HEK293 (cell line): ENCODE data around the gene CNTN2.

Experiments used
- CTCF ChIA-PET: fragments of 350-600 bp; formaldehyde crosslinking; extraction: SDS; loops from one replicate; lab custom pipeline; 2021; ENCODE audit warnings: antibody characterized with exemption; lab: Yijun Ruan, JAX
- POLR2A ChIA-PET: fragments of 300-600 bp; formaldehyde crosslinking; extraction: SDS; loops from one replicate; lab custom pipeline; 2020; ENCODE audit warnings: antibody characterized with exemption, inconsistent platforms; lab: Yijun Ruan, JAX
- H3K27ac ChIP-seq: fragments of 200-500 bp; sonication (Bioruptor generic); 2 replicates; pipeline ENCODE4 v1.5.1; 2014; ENCODE audit warnings: low read depth, low read length, control low read depth, inconsistent platforms; ENCODE audit errors: extremely low read depth
- H3K36me3 ChIP-seq, 2 experiments: fragments of 200-500 bp in 1 of 2; sonication (Bioruptor generic) in 1 of 2; 1 replicate in 1 of 2; 2 replicates in 1 of 2; pipeline ENCODE4 v1.5.1; 2014 to 2017; ENCODE audit warnings: inconsistent platforms in 2 of 2, low read length in 2 of 2; ENCODE audit not compliant: control insufficient read depth in 2 of 2, insufficient read depth in 1 of 2
- H3K4me1 ChIP-seq: fragments of 200-500 bp; sonication (Bioruptor generic); 2 replicates; pipeline ENCODE4 v1.5.1; 2014; ENCODE audit warnings: mild to moderate bottlenecking, low read length, inconsistent platforms; ENCODE audit not compliant: control insufficient read depth, insufficient read depth
- H3K4me3 ChIP-seq: 2 replicates; pipeline ENCODE4 v1.5.1; 2011; ENCODE audit warnings: low read depth, mild to moderate bottlenecking, control low read depth, low read length, moderate library complexity
- H3K9me3 ChIP-seq: fragments of 200-500 bp; sonication (Bioruptor generic); 2 replicates; pipeline ENCODE4 v1.5.1; 2014; ENCODE audit warnings: low read depth, low read length, inconsistent platforms; ENCODE audit not compliant: control insufficient read depth, insufficient read depth
- KLF10 ChIP-seq: fragments of 450-650 bp; IDR thresholded peaks from 2 replicates; pipeline ENCODE4 v1.5.1; 2018; ENCODE audit warnings: missing biosample characterization, mild to moderate bottlenecking, missing genetic modification characterization
- MEIS1 ChIP-seq: sonication (generic); formaldehyde crosslinking; IDR thresholded peaks from 2 replicates; pipeline ENCODE4 v1.8.1; 2022; ENCODE audit warnings: missing genetic modification reagents, mild to moderate bottlenecking, borderline replicate concordance
- PRDM1 ChIP-seq: fragments of 450-650 bp; formaldehyde crosslinking; IDR thresholded peaks from 2 replicates; pipeline ENCODE4; 2016; ENCODE audit warnings: missing biosample characterization, missing genetic modification characterization
- TSHZ1 ChIP-seq: fragments of 450-650 bp; formaldehyde crosslinking; IDR thresholded peaks from 2 replicates; pipeline ENCODE4 v1.5.1; 2016; ENCODE audit warnings: missing biosample characterization, missing genetic modification characterization, borderline replicate concordance
- ZBTB20 ChIP-seq: fragments of 450-650 bp; formaldehyde crosslinking; IDR thresholded peaks from 2 replicates; pipeline ENCODE4 v1.5.1; 2016; ENCODE audit warnings: missing biosample characterization, missing genetic modification characterization
- ZFP3 ChIP-seq: fragments of 450-650 bp; formaldehyde crosslinking; IDR thresholded peaks from 2 replicates; pipeline ENCODE4 v1.5.1; 2016; ENCODE audit warnings: low read depth, missing biosample characterization, missing genetic modification characterization
- ZNF16 ChIP-seq: fragments of 450-650 bp; formaldehyde crosslinking; IDR thresholded peaks from 2 replicates; pipeline ENCODE4 v1.5.1; 2016; ENCODE audit warnings: low read depth, missing biosample characterization, missing genetic modification characterization
- ZNF174 ChIP-seq: fragments of 450-650 bp; formaldehyde crosslinking; IDR thresholded peaks from 2 replicates; pipeline ENCODE4 v1.5.0; 2017; ENCODE audit warnings: missing biosample characterization, mild to moderate bottlenecking, missing genetic modification characterization
- ZNF2 ChIP-seq: fragments of 450-650 bp; formaldehyde crosslinking; IDR thresholded peaks from 2 replicates; pipeline ENCODE4 v1.5.1; 2016; ENCODE audit warnings: missing biosample characterization, missing genetic modification characterization
- ZNF416 ChIP-seq: fragments of 450-650 bp; formaldehyde crosslinking; IDR thresholded peaks from 2 replicates; pipeline ENCODE4 v1.5.1; 2016; ENCODE audit warnings: missing biosample characterization, missing genetic modification characterization
- ZNF513 ChIP-seq: fragments of 450-650 bp; IDR thresholded peaks from 2 replicates; pipeline ENCODE4 v1.5.1; 2018; ENCODE audit warnings: missing biosample characterization, missing genetic modification characterization
- ZNF530 ChIP-seq: fragments of 450-650 bp; formaldehyde crosslinking; IDR thresholded peaks from 2 replicates; pipeline ENCODE4 v1.5.1; 2016; ENCODE audit warnings: low read depth, missing biosample characterization, missing genetic modification characterization
- ZNF548 ChIP-seq: fragments of 450-650 bp; formaldehyde crosslinking; IDR thresholded peaks from 2 replicates; pipeline ENCODE4 v1.5.1; 2016; ENCODE audit warnings: missing biosample characterization, missing genetic modification characterization
- ZNF560 ChIP-seq: fragments of 450-650 bp; formaldehyde crosslinking; IDR thresholded peaks from 2 replicates; pipeline ENCODE4 v1.5.1; 2017; ENCODE audit warnings: missing biosample characterization, missing genetic modification characterization, borderline replicate concordance
- ZNF571 ChIP-seq: fragments of 450-650 bp; formaldehyde crosslinking; IDR thresholded peaks from 2 replicates; pipeline ENCODE4 v1.5.0; 2017; ENCODE audit warnings: missing biosample characterization, missing genetic modification characterization
- ZNF596 ChIP-seq: fragments of 450-650 bp; IDR thresholded peaks from 2 replicates; pipeline ENCODE4 v1.5.0; 2018; ENCODE audit warnings: missing biosample characterization, mild to moderate bottlenecking, missing genetic modification characterization, moderate library complexity
- ZNF623 ChIP-seq: fragments of 450-650 bp; formaldehyde crosslinking; IDR thresholded peaks from 2 replicates; pipeline ENCODE4 v1.5.1; 2016; ENCODE audit warnings: missing biosample characterization, missing genetic modification characterization
- ZNF639 ChIP-seq: fragments of 450-650 bp; formaldehyde crosslinking; IDR thresholded peaks from 2 replicates; pipeline ENCODE4 v1.5.1; 2016; ENCODE audit warnings: missing biosample characterization, missing genetic modification characterization
- ZNF658 ChIP-seq: fragments of 450-650 bp; formaldehyde crosslinking; IDR thresholded peaks from 2 replicates; pipeline ENCODE4; 2016; ENCODE audit warnings: missing biosample characterization, missing genetic modification characterization
- TF ChIP-seq, protein P1 (sequence below): fragments of 450-650 bp; formaldehyde crosslinking; IDR thresholded peaks from 2 replicates; pipeline ENCODE4 v1.5.1; 2016; ENCODE audit warnings: missing biosample characterization, missing genetic modification characterization
- TF ChIP-seq, protein P2 (sequence below): fragments of 450-650 bp; formaldehyde crosslinking; IDR thresholded peaks from 2 replicates; pipeline ENCODE4 v1.5.1; 2016; ENCODE audit warnings: missing biosample characterization, missing genetic modification characterization

Gene CNTN2

DNA sequence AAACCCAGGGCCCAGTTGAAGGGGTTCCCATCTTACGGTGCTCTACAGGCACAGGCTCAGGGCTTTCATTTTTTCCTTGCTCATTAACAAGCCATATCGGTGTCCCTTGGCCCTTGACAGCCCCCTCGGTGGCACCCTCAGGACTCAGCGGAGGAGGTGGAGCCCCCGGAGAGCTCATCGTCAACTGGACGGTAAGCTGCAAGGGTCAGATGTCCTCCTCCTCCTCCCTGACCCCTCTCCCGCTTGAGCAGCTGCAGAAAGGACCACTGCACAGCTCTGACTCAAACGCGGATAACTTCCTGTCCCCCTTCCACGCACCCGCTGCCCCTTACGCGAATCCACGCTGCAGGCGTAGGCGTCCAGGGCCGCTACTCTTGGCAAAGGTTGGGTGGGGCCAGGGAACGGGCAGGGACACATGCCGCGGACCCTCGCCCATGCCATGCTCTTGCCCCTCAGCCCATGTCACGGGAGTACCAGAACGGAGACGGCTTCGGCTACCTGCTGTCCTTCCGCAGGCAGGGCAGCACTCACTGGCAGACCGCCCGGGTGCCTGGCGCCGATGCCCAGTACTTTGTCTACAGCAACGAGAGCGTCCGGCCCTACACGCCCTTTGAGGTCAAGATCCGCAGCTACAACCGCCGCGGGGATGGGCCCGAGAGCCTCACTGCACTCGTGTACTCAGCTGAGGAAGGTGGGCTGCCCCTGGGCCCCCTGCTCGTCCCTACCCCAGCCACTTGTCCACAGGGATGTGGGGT, 26.5 kb downstream of the CNTN2 start:
- Histone ChIP-seq H3K9me3 (no peaks in the 10 kb centered on the region), H3K27ac (no peak overlapping the region), H3K4me3 (no peak overlapping the region), H3K4me1 (no peaks in the 10 kb centered on the region), H3K36me3 (no peaks in the 10 kb centered on the region)
- CTCF ChIA-PET: interaction anchor here (0.5 to 2.6 kb wide), 4 partner anchors 12 to 420 kb away, joined by 3 to 11 read pairs (median 6); no protein-coding TSS in a partner anchor
- TF ChIP-seq ZNF571 (tag by site-specific recombination) (no peak), TSHZ1 (tag by site-specific recombination) (no peak), ZNF16 (tag by site-specific recombination) (no peak)
- POLR2A ChIA-PET: no interaction called here

DNA sequence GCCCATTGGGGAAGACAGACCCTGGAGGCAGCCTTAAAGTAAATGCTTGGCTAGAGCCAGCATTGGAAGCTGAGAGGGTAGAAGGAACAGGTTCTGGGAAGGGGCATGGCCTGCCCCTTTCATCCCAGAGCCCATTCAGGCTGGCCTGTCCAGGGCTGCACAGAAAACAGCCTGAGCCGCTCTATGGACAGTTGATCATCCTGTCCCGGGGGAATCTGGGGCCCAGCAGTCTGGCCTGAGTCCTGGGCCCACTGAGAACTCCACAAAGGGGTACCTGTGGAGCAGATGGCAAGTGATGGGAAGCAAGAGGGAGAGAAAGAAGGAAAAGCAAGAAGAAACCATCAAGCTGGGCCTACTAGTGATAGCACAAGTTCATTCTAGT, 28.0 kb downstream of the CNTN2 start:
- TF ChIP-seq ZNF2 (tag by site-specific recombination) (no peak), ZNF548 (tag by site-specific recombination) (no peak), ZNF174 (tag by site-specific recombination) (no peak)
- TF ChIP-seq, protein P1, sequence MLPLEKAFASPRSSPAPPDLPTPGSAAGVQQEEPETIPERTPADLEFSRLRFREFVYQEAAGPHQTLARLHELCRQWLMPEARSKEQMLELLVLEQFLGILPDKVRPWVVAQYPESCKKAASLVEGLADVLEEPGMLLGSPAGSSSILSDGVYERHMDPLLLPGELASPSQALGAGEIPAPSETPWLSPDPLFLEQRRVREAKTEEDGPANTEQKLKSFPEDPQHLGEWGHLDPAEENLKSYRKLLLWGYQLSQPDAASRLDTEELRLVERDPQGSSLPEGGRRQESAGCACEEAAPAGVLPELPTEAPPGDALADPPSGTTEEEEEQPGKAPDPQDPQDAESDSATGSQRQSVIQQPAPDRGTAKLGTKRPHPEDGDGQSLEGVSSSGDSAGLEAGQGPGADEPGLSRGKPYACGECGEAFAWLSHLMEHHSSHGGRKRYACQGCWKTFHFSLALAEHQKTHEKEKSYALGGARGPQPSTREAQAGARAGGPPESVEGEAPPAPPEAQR (tag by site-specific recombination): no peak
- Histone ChIP-seq H3K27ac (no peak overlapping the region), H3K4me3 (no peak overlapping the region), H3K9me3 (no peaks in the 10 kb centered on the region), H3K4me1 (no peaks in the 10 kb centered on the region), H3K36me3 (no peaks in the 10 kb centered on the region)
- ChIA-PET CTCF (interaction anchor here (1.0 to 7.9 kb wide), 3 partner anchors 9 to 187 kb away, joined by 5 to 60 read pairs (median 5); no protein-coding TSS in a partner anchor), POLR2A (no interaction called here)

- no peak overlapping the region for H3K4me3 ChIP-seq
- H3K4me1 ChIP-seq: no peaks in the 10 kb centered on the region
- no peak overlapping the region for H3K27ac ChIP-seq
- no peaks in the 10 kb centered on the region for H3K9me3 ChIP-seq
- ChIA-PET CTCF (interaction anchor here (0.7 to 7.9 kb wide), 5 partner anchors 10 to 187 kb away, joined by 3 to 60 read pairs (median 5); no protein-coding TSS in a partner anchor), POLR2A (no interaction called here)
- no peaks in the 10 kb centered on the region for H3K36me3 ChIP-seq
- TF ChIP-seq, protein P2, sequence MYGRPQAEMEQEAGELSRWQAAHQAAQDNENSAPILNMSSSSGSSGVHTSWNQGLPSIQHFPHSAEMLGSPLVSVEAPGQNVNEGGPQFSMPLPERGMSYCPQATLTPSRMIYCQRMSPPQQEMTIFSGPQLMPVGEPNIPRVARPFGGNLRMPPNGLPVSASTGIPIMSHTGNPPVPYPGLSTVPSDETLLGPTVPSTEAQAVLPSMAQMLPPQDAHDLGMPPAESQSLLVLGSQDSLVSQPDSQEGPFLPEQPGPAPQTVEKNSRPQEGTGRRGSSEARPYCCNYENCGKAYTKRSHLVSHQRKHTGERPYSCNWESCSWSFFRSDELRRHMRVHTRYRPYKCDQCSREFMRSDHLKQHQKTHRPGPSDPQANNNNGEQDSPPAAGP (tag by site-specific recombination): no peak
- no peak for TF ChIP-seq ZNF530 (tag by site-specific recombination)
- TF ChIP-seq PRDM1 (tag by site-specific recombination): no peak
- TF ChIP-seq ZNF623 (tag by site-specific recombination): no peak
- TF ChIP-seq ZFP3 (tag by site-specific recombination): no peak
- no peak for TF ChIP-seq ZNF639 (tag by site-specific recombination)
- TF ChIP-seq ZBTB20 (tag by site-specific recombination): no peak
- no peak for TF ChIP-seq MEIS1 (CRISPR knock-in tag)
- TF ChIP-seq ZNF658: no peak
- no peak for TF ChIP-seq ZNF596
- no peak for TF ChIP-seq ZNF513 (tag by site-specific recombination)
- TF ChIP-seq KLF10 (tag by site-specific recombination): no peak
- TF ChIP-seq ZNF560: no peak
- TF ChIP-seq ZNF416: no peak
Measured at GRCh38 chr1:205071801-205072200, 28.8 kb downstream of the CNTN2 start.
